Muscle of leg (tissue), 11 donors: ENCODE results near the gene CAMTA1. TPM values are rescaled to one million over a fixed set of nuclear protein-coding genes. Genes with fewer than 3 reads are reported as not detected.
"Not testable (repeated sequence)": the region's sequence is repeated elsewhere in the genome, so short reads cannot be mapped to it uniquely, and the experiment has no call there.

Experiments
- DNase-seq: peaks from one replicate; pipeline ENCODE4 v3.0.0; 2013
- H3K27ac ChIP-seq: one replicate; pipeline ENCODE4 v1.5.1; 2013; ENCODE audit warnings: mild to moderate bottlenecking, low read length, control low read depth
- H3K27me3 ChIP-seq: one replicate; pipeline ENCODE4 v1.6.1; 2013; ENCODE audit warnings: low read length; ENCODE audit not compliant: control insufficient read depth, insufficient read depth
- H3K36me3 ChIP-seq: one replicate; pipeline ENCODE4 v1.6.1; 2013; ENCODE audit warnings: low read length; ENCODE audit not compliant: control insufficient read depth, insufficient read depth
- H3K4me1 ChIP-seq: one replicate; pipeline ENCODE4 v1.6.1; 2013; ENCODE audit warnings: low read length; ENCODE audit not compliant: control insufficient read depth, insufficient read depth
- H3K4me3 ChIP-seq: one replicate; pipeline ENCODE4 v1.5.1; 2013; ENCODE audit warnings: low read length, control low read depth
- H3K9me3 ChIP-seq: replicated peaks from 2 replicates; pipeline ENCODE4 v1.6.1; 2013; ENCODE audit warnings: low read depth, low read length; ENCODE audit not compliant: control insufficient read depth
- WGBS: methylation state at CpG from one replicate; pipeline ENCODE4 v1.1.5; 2013; ENCODE audit warnings: missing lambda C conversion rate; ENCODE audit not compliant: insufficient coverage; 5-methylcytosine and 5-hydroxymethylcytosine counted together
- polyA plus RNA-seq, 8 donors: library from polyadenylated mRNA; unstranded; fragments of 120-200 nt; gene quantifications; one replicate each; pipeline versions ENCODE4 v1.2.1 to v1.2.3, GENCODE V29; 2013; ENCODE audit warnings: inconsistent platforms in 1 of 8, low replicate concordance in 1 of 8; ENCODE audit not compliant: insufficient read length in 8 of 8, insufficient read depth in 1 of 8
- total RNA-seq: library from RNA; stranded (reverse); fragments of 120-200 nt; gene quantifications from one replicate; pipeline ENCODE4 v1.2.4, GENCODE V29; 2013

The CAMTA1 gene
- total and polyA plus RNA-seq, 9 donors = 36.4 to 56.4 (median 47.7) TPM

GRCh38 chr1:7594714-7595295, 809.6 kb downstream of the CAMTA1 start:
- H3K27ac ChIP-seq = no peak overlapping the region
- no peaks in the 10 kb centered on the region for H3K4me1 ChIP-seq
- no peaks in the 10 kb centered on the region for H3K9me3 ChIP-seq
- H3K36me3 ChIP-seq = no peaks in the 10 kb centered on the region
- peaks cover 2% of the 10 kb centered on the region for H3K27me3 ChIP-seq
- H3K4me3 ChIP-seq = no peak overlapping the region
- 78% methylated on average over 11 of the region's 13 CpGs for WGBS
- no peak for DNase-seq

DNA sequence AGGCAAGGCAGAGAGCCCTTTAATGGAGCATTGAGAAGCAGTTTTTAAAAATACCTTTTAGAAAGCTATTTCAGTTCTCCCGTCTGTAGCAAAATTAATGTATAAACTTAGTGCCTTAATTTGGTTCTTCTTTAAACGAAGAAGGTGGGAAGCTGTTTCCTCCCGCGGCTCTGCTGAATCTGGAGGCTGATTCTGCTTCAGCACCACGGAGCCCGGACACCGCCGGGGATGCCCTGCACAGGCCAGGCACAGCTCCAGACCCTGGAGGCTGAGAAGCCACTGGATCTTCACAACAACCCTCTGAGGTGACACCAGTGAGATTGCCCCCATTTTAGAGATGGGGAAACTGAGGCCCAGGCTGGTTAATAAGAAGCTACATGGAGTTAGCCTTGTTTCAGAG, 810.1 kb downstream of the CAMTA1 start:
- no peak for DNase-seq
- no peak overlapping the region for H3K27ac ChIP-seq
- H3K27me3 ChIP-seq = peaks cover 2% of the 10 kb centered on the region
- no peaks in the 10 kb centered on the region for H3K4me1 ChIP-seq
- H3K36me3 ChIP-seq = no peaks in the 10 kb centered on the region
- H3K9me3 ChIP-seq = no peaks in the 10 kb centered on the region
- H3K4me3 ChIP-seq = no peak overlapping the region
- 67% methylated on average over 7 of the region's 8 CpGs for WGBS

DNA sequence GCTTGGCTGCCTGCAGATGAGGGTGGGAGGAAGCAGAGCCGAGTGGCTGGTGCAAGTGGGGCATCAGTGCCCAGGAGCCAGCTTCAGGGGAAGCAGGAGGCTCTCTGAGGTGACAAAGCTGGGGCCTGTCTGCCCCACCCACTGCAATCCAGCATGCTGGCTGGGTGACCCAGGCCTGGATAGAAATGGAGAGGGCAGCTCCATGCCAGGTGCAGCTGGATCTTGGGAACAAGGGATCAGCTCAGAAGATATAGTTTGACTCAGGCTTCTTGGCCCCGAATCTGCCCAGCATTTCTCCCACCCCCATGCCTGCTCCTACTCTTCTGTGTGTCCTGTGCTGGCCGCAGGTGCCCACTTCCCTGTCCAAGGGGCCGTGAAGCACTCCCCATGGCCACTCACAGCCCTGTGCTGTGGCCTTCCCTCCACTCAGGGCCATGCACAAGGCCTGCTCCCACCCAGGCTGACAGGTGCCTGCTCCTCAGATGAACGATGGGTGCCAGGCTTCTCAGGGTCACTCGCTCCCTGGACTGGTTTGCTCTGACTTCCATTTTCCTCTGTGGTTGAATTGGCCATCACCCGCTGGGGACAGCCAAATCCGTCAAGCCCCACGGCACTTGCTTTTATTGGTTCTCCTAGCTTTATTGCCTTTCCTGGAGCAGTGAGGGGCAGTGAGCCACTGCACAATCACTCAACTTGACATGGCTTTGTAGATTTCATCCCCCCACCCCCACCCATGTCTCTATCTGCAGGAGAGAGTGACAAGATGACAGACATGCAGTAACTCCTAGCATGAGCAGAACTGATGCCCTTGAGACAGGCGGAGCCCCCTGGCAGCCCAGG, 811.1 kb downstream of the CAMTA1 start:
- Histone ChIP-seq H3K4me1 (no peaks in the 10 kb centered on the region), H3K9me3 (no peaks in the 10 kb centered on the region), H3K4me3 (no peak overlapping the region), H3K36me3 (no peaks in the 10 kb centered on the region), H3K27ac (no peak overlapping the region), H3K27me3 (peaks cover 2% of the 10 kb centered on the region)
- 54% methylated on average over 9 of the region's 10 CpGs for WGBS
- DNase-seq = no peak

DNA sequence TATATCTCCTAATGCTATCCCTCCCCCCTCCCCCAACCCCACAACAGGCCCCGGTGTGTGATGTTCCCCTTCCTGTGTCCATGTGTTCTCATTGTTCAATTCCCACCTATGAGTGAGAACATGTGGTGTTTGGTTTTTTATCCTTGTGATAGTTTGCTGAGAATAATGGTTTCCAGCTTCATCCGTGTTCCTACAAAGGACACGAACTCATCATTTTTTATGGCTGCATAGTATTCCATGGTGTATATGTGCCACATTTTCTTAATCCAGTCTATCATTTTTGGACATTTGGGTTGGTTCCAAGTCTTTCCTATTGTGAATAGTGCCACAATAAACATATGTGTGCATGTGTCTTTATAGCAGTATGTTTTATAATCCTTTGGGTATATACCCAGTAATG, 812.8 kb downstream of the CAMTA1 start:
- not testable (repeated sequence) for DNase-seq, H3K9me3 ChIP-seq, H3K4me1 ChIP-seq, H3K36me3 ChIP-seq, H3K27ac ChIP-seq, H3K4me3 ChIP-seq, H3K27me3 ChIP-seq
- whole genome bisulfite sequencing = no CpG with 5 or more reads among the region's 3 CpGs

DNA sequence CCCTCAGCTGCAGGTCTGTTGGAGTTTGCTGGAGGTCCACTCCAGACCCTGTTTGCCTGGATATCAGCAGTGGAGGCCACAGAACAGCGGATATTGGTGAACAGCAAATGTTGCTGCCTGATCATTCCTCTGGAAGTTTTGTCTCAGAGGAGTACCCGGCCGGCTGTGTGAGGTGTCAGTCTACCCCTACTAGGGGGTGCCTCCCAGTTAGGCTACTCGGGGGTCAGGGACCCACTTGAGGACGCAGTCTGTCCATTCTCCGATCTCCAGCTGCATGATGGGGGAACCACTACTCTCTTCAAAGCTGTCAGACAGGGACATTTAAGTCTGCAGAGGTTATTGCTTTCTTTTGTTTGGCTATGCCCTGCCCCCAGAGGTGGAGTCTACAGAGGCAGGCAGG, 819.7 kb downstream of the CAMTA1 start:
- H3K36me3 ChIP-seq, H3K4me1 ChIP-seq, H3K27ac ChIP-seq, H3K9me3 ChIP-seq, H3K27me3 ChIP-seq, H3K4me3 ChIP-seq, DNase-seq: not testable (repeated sequence)
- 89% methylated on average over 6 of the region's 6 CpGs for WGBS

- Histone ChIP-seq H3K4me1 (no peaks in the 10 kb centered on the region), H3K27ac (no peak overlapping the region), H3K4me3 (no peak overlapping the region), H3K9me3 (peaks cover 3% of the 10 kb centered on the region), H3K27me3 (no peaks in the 10 kb centered on the region), H3K36me3 (no peaks in the 10 kb centered on the region)
- DNase-seq = no peak
- WGBS = 83% methylated on average over 2 of the region's 4 CpGs
These were observed 820.8 kb downstream of the CAMTA1 start for GRCh38 chr1:7606096-7606495.

GRCh38 chr1:7607097-7607496, 821.8 kb downstream of the CAMTA1 start:
- Histone ChIP-seq H3K36me3 (no peaks in the 10 kb centered on the region), H3K4me1 (no peaks in the 10 kb centered on the region), H3K27ac (no peak overlapping the region), H3K9me3 (peaks cover 3% of the 10 kb centered on the region), H3K27me3 (no peaks in the 10 kb centered on the region), H3K4me3 (no peak overlapping the region)
- no peak for DNase-seq

- WGBS = 58% methylated on average over 4 of the region's 10 CpGs
- Histone ChIP-seq H3K9me3 (peaks cover 3% of the 10 kb centered on the region), H3K4me3 (no peak overlapping the region), H3K27me3 (no peaks in the 10 kb centered on the region), H3K36me3 (no peaks in the 10 kb centered on the region), H3K27ac (no peak overlapping the region), H3K4me1 (no peaks in the 10 kb centered on the region)
- no peak for DNase-seq
These were observed 823.5 kb downstream of the CAMTA1 start for GRCh38 chr1:7608628-7609305.

DNA sequence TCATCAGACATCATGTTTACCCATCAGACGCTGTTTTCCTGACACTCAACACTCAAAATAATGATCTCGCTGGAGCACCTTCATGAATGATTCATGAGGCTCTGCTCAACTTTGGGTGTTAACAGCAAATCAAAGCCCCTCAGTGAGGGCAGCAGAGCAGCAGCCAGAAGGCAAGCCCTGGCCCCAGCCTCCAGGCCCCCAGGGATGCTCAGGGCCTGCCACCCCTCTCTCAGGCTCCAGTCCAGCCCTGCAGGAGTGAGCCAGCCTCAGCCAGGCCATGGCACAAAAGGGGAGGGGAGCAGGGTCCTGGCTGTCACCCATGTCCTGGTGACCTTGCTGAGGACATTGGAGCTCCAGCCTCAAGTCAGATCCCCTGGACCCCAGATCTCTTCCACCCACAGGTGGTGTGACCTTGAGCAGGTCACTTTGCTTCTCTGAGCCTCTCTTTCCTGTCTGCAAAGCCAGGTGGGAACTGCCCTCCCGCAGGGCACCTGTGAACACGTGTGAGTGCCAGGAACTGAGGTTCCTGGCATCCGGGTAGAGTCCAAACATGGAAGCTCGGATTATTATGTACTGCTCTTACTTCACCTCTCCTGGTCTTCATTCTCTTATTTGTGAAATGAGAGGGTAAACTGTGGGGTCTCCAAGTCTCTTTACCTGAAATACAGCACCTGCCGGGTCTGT, 824.2 kb downstream of the CAMTA1 start:
- no peak overlapping the region for H3K4me3 ChIP-seq
- 43% methylated on average over 2 of the region's 7 CpGs for WGBS
- no peak for DNase-seq
- H3K27ac ChIP-seq = no peak overlapping the region
- no peaks in the 10 kb centered on the region for H3K4me1 ChIP-seq
- no peaks in the 10 kb centered on the region for H3K36me3 ChIP-seq
- H3K9me3 ChIP-seq = peaks cover 3% of the 10 kb centered on the region
- H3K27me3 ChIP-seq = no peaks in the 10 kb centered on the region

DNA sequence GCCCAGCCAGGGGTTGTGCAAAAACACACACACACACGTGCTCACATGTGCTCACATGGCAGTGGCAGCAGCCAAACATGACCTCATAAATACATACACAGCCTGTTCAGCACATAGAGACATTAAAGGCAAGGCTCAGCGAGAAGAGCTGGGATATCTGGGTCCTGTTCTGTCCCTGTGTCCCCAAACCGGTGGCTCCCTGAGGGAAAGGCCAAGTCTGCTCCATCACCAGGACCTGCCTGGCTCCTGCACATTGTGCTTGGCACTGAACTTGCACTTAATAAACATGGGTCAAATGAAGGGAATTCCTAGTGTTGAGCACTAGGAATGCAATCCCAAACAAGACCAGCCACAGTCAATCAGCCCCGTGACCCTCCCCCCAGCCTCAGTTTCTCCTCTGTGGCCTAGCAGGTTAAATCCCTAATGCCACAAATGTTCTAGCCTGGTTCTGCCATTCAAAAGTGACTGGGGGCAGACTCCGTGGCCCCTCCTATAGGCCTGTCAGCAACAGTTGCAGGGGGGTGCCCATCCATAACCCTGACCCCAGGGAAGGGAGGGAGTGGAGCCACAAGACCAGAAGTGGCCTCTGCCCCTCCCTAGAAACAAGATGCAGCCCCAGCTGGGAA, 825.0 kb downstream of the CAMTA1 start:
- DNase-seq = no peak
- no peaks in the 10 kb centered on the region for H3K36me3 ChIP-seq
- no peak overlapping the region for H3K4me3 ChIP-seq
- H3K27ac ChIP-seq = no peak overlapping the region
- no peaks in the 10 kb centered on the region for H3K27me3 ChIP-seq
- H3K4me1 ChIP-seq = no peaks in the 10 kb centered on the region
- WGBS = 62% methylated on average over 3 of the region's 5 CpGs
- H3K9me3 ChIP-seq = peaks cover 3% of the 10 kb centered on the region
